Measurements from ENCODE around the gene SPATA12.

The SPATA12 gene, protein sequence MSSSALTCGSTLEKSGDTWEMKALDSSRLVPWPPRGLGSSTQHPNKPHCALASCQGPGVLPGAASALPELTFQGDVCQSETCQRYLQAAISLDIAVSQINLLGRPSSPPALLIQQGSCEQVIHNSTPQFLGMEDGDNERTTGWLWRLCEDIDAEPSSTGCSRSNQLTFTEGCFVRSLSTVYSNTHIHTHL

DNA sequence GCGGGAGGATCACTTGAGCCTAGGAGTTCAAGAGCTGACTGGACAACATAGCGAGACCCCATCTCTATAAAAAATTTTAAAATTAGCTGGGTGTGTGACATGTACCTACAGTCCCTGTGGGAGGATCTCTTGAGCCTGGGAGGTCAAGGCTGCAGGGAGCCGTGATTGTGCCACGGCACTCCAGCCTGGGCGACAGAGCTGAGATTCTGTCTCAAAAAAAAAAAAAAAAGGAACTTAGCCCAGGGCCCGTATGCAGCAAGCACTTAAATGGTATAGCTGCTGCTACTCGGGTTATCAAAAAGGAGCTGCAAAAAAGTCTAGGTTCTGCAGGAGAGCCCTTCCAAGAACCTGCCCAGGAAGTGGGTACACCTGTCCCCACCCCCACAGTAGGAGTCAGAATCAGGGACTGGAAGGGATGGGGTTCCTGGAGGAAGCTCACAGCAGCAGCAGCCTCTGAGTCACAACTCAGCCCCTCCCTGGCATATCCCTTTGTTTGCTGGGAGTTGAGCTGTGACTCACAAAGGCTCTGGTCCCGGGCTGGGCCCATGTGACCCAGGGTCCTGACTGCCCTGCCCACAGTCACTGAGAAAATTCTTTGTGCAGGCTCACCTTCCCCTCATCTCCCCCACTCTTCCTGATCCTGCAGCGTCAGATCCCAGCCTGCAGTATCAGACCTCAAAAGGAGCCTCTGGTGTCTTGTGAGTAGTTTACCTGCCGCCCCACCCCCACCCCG lies at the start of gene SPATA12:
Gene SPATA12, plus strand, starts transcription at position 576 of the 733 bp plus-strand sequence. CDS start 13,031 bp downstream, outside the sequence.
- no peak for DNase-seq (ENCODE audit: low spot score)

DNA sequence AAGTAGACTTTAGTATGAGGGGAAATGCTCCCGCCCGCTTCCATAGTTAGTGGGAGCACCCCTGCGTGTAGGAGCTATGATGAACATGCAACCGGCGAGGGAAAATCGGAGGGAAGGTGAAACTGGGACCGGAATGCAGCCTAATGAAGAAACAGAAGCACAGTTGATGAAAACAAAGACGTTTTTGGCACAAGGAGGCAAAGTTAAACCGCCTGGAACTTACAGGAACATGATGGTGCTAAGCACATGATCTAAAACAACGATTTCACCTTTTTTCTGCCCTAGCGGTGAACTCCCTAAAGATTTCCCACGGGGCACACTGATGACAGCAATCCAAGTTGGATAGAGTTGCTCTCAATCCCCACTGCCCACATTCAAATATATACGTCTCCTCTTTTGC lies 49.4 kb upstream of the SPATA12 start:
- DNase-seq (ENCODE audit: low spot score), result no peak

GRCh38 chr3:57012847-57013246 lies 47.6 kb upstream of the SPATA12 start:
- DNase-seq (ENCODE audit: low spot score), result no peak

DNA sequence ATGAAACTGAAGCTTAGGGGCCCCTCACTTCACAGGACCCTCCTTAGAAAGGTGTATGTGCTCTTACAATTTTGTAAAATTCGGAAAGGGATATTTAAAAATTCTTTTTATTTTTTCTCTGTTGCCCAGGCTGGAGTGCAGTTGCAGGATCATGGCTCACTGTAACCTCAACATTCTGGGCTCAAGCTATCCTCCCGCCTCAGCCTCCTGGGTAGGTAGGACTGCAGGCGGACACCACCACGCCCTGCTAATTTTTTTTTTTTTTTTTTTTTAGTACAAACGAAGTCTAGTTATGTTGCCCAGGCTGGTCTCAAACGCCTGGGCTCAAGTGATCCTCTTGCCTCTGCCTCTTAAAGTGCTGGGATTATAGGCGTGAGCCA lies 45.1 kb upstream of the SPATA12 start:
- DNase-seq (ENCODE audit: low spot score), result no peak

GRCh38 chr3:57015912-57016311 lies 44.6 kb upstream of the SPATA12 start:
- DNase-seq (ENCODE audit: low spot score), result no peak

- no peak for DNase-seq (ENCODE audit: low spot score)
Measured at GRCh38 chr3:57017459-57017845, 43.0 kb upstream of the SPATA12 start.

- no peak for DNase-seq (ENCODE audit: low spot score)
Measured at GRCh38 chr3:57018246-57018645, 42.2 kb upstream of the SPATA12 start.

DNA sequence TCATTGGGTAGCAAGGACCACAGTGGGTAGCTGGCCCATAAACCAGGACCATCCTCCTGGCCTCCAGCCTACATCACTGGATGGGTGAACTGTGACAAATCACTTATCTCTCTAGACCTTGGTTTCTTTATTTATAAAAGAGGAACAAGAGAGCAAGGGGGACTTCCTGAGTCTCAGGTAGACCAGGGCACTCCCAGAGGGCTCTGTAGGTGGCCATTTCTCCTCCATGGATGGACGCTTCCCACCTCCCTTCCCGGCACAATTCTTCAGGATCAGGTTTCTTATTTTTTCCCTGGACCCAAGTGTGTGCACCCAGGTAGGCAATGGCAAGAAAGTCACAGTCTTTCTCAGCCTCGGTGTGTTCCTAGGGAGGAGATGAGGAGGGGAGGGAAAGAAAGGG lies 41.4 kb upstream of the SPATA12 start:
- no peak for DNase-seq (ENCODE audit: low spot score)

GRCh38 chr3:57025237-57025636 lies 35.2 kb upstream of the SPATA12 start:
- DNase-seq (ENCODE audit: low spot score), result no peak

- DNase-seq (ENCODE audit: low spot score), result no peak
Measured at GRCh38 chr3:57026944-57027343, 33.5 kb upstream of the SPATA12 start.

DNA sequence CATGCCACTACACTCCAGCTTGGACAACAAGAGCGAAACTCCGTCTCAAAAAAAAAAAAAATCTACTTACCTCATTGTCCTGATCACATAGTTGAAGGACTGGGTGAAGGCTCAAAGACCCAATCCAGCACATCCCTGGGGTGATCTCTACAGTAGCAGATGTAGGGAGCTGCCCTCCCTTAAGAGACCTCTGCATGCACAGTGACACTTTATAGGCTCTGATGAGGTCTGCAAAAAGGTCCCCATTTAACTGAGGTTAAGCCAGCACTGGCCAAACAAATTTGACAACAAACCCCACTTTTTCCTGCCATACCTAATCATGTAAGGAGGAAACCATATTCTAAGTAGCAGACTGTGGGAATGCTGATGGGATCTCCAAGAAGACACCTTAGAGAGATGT lies 31.1 kb upstream of the SPATA12 start:
- DNase-seq (ENCODE audit: low spot score), result no peak

GRCh38 chr3:57029924-57030323 lies 30.5 kb upstream of the SPATA12 start:
- no peak for DNase-seq (ENCODE audit: low spot score)

GRCh38 chr3:57030721-57031120 lies 29.7 kb upstream of the SPATA12 start:
- DNase-seq (ENCODE audit: low spot score), result no peak

GRCh38 chr3:57031631-57032541 lies 28.6 kb upstream of the SPATA12 start:
- DNase-seq (ENCODE audit: low spot score), result no peak

DNA sequence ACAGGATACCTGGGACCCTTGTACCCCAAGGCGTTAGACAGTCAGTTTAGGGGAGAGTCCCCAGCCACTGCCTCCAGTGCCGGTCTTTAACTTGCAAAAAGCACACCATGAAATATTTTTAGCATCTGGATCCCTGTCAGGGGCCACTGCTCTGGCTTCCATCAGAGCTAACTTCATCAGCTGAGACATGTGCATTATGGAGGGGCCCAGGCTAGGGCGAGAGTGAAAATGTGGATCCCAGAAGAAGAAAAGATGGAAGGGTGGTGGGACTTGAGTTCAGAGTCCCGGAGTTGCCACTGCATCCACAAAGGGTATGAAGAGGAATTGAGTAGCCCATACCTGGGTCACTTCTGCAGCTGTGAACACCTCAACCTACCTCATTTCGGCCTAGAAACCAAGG lies 23.5 kb upstream of the SPATA12 start:
- no peak for DNase-seq (ENCODE audit: low spot score)

DNA sequence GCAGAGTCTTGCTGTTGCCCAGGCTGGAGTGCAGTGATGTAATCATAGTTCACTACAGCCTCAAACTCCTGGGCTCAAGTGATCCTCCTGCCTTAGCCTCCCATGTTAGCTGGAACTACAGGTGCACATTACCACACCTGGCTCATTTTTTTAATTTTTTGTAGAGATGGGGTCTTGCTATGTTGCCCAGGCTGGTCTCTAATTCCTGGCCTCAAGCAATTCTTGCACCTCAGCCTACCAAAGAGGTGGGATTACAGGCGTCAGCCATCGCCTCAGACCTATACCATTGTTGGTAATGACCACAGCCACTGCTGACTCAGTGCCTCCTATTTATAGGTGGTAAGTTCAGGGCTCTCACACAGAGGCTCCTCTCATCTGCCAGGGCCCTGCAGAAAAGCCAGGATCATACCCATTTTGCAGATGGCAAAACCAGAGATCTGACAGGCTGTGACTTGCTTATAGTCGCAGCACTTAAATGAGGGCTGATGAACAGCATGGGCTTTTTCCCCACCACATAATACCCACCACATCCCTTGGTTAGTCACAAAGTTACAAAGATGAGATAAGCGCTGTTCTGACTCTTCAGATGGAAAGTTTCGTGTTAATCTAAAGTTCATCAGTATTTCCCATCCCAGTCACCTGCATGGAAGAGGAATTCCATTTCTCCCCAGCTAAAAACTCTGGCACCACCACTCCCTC lies 21.8 kb upstream of the SPATA12 start:
- no peak for DNase-seq (ENCODE audit: low spot score)

GRCh38 chr3:57041674-57042073 lies 18.8 kb upstream of the SPATA12 start:
- DNase-seq (ENCODE audit: low spot score), result no peak

DNA sequence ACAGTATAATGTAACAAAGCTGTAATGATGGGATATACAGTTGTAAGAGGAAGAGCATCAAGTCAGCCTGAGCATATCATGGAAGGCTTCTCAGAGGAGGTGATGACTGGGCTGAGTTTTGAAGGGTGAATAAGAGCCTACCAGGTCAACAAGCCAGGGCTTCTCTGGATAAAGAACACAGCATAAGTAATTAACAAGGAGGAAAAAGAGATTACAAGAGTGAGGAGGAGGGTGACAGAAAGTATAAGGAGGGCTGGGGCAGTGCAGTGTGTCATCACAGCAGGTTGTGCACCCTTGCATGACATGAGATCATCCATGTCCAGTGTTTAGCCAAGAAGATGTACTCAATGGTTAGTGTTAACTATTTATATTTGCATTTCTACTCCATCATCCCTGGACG lies 16.9 kb upstream of the SPATA12 start:
- DNase-seq (ENCODE audit: low spot score), result no peak

GRCh38 chr3:57046101-57046765 lies 14.2 kb upstream of the SPATA12 start:
- DNase-seq (ENCODE audit: low spot score), result no peak

- no peak for DNase-seq (ENCODE audit: low spot score)
Measured at GRCh38 chr3:57048052-57048671, 12.3 kb upstream of the SPATA12 start.

- DNase-seq (ENCODE audit: low spot score), result no peak
Measured at GRCh38 chr3:57048728-57049127, 11.7 kb upstream of the SPATA12 start.
